ENCODE measurements around the gene CLEC17A.

The CLEC17A gene

GRCh38 chr19:14650161-14650560 lies 67.3 kb downstream of the CLEC17A start:
- DNase-seq (ENCODE audit: low read depth, low spot score), result no peak

- no peak for DNase-seq (ENCODE audit: low read depth, low spot score)
Observed at GRCh38 chr19:14654786-14655560, 72.1 kb downstream of the CLEC17A start.

GRCh38 chr19:14655726-14656125 lies 72.8 kb downstream of the CLEC17A start:
- DNase-seq (ENCODE audit: low read depth, low spot score), result no peak

- DNase-seq (ENCODE audit: low read depth, low spot score), result no peak
Observed at GRCh38 chr19:14659874-14660489, 77.1 kb downstream of the CLEC17A start.

GRCh38 chr19:14661372-14661924 lies 78.6 kb downstream of the CLEC17A start:
- no peak for DNase-seq (ENCODE audit: low read depth, low spot score)
